Kidney epithelial cell (primary cell): ENCODE measurements around the gene ATP2A3. TPM values are rescaled to one million over a fixed set of nuclear protein-coding genes. Genes with fewer than 3 reads are reported as not detected.

ENCODE experiments used
- DNase-seq: peaks from one replicate; pipeline ENCODE4 v3.0.0-alpha.2; 2010; ENCODE audit warnings: low read depth
- H3K27me3 ChIP-seq: 2 replicates; pipeline ENCODE4 v1.6.0; 2011; ENCODE audit warnings: low read length; ENCODE audit not compliant: control insufficient read depth, insufficient read depth
- H3K36me3 ChIP-seq: 2 replicates; pipeline ENCODE4 v1.5.1; 2011; ENCODE audit warnings: low read length; ENCODE audit not compliant: control insufficient read depth, insufficient read depth
- H3K4me3 ChIP-seq: 2 replicates; pipeline ENCODE4 v1.5.1; 2011; ENCODE audit warnings: low read depth, mild to moderate bottlenecking, control low read depth, low read length
- CTCF ChIP-seq: IDR thresholded peaks from 2 replicates; pipeline ENCODE4 v1.5.1; 2011; ENCODE audit warnings: mild to moderate bottlenecking, moderate library complexity, low read length, control low read depth, inconsistent platforms; ENCODE audit not compliant: insufficient read depth, poor library complexity, severe bottlenecking
- total RNA-seq: library from RNA; depleted of rRNA; stranded (reverse); fragments of >200 nt; gene quantifications from 2 replicates; pipeline ENCODE4 v1.2.3, GENCODE V29; 2015

The ATP2A3 gene
- total RNA-seq, 1 donor from 2014 or later: 11.1 TPM

DNA sequence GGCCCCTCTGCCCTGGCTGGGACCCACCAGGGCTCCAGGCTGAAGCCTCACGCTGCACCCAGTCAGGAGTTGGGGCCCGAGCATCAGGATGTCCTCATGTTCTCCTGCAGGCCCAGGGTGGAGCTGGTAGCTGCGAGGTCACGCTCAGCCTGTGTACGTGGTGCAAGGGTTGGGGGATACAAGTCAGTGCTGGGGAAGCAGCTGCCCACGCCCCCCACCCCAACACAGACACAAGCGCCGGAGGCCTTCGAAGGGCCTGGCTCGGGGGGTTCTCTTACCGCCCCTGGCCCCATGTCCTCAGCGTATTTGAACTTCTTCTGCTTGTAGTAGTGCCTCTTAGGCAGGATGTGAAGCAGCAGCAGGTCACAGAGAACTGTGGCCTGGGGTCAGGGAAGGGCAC lies 66.5 kb downstream of the ATP2A3 start:
- no peak overlapping the region for H3K4me3 ChIP-seq

DNA sequence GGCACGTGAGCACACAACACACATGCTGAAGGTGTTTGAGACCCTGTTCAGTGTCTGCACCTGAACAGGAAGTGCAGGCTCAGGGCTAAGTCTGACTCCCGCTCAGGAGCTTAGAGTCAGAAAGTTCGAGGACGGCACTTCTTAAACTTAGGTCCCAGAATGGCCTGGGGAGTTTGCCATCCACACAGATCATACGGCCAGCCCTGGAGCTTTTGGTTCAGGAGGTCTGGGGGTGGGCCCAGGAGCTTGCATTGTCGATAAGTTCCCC lies 67.3 kb downstream of the ATP2A3 start:
- no peak for TF ChIP-seq CTCF
- no peak for DNase-seq
- no peak overlapping the region for H3K4me3 ChIP-seq
- no peaks in the 10 kb centered on the region for H3K36me3 ChIP-seq
- H3K27me3 ChIP-seq: peaks cover 5% of the 10 kb centered on the region

More for the DNA sequence above, 66.5 kb downstream of the ATP2A3 start:
- Histone ChIP-seq H3K27me3 (peaks cover 5% of the 10 kb centered on the region), H3K36me3 (no peaks in the 10 kb centered on the region)
- no peak for TF ChIP-seq CTCF
- DNase-seq: no peak

- DNase-seq: no peak
- TF ChIP-seq CTCF: no peak
- Histone ChIP-seq H3K4me3 (no peak overlapping the region), H3K36me3 (no peaks in the 10 kb centered on the region), H3K27me3 (peaks cover 3% of the 10 kb centered on the region)
Measured at GRCh38 chr17:3896108-3896967, 67.9 kb downstream of the ATP2A3 start.

DNA sequence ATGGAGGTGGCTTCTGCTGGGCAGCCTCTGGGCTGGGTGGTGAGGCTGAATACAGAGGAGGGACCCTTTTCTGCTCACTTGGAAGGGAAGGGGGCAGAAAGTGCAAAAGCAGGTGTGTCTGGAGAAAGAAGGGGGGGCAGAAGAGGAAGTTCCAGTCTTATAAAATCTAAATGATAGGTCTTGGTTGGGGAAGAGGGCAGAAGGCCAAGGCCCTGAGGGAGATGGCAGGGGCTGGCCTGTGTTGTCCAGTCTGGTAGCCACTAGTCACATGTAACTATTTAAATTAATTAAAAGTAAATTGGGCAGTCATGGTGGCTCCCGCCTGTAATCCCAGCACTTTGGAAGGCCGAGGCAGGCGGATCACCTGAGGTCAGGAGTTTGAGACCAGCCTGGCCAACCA lies 68.9 kb downstream of the ATP2A3 start:
- no peak overlapping the region for H3K4me3 ChIP-seq
- DNase-seq: no peak
- no peaks in the 10 kb centered on the region for H3K36me3 ChIP-seq
- TF ChIP-seq CTCF: no peak
- H3K27me3 ChIP-seq: peaks cover 3% of the 10 kb centered on the region

GRCh38 chr17:3894911-3895343 lies 69.3 kb downstream of the ATP2A3 start:
- H3K27me3 ChIP-seq: peaks cover 3% of the 10 kb centered on the region
- no peaks in the 10 kb centered on the region for H3K36me3 ChIP-seq
- DNase-seq: no peak
- no peak for TF ChIP-seq CTCF
- no peak overlapping the region for H3K4me3 ChIP-seq

GRCh38 chr17:3894188-3894587 lies 70.0 kb downstream of the ATP2A3 start:
- H3K36me3 ChIP-seq: no peaks in the 10 kb centered on the region
- TF ChIP-seq CTCF: no peak
- DNase-seq: no peak
- H3K4me3 ChIP-seq: no peak overlapping the region
- peaks cover 2% of the 10 kb centered on the region for H3K27me3 ChIP-seq
